NCI-H187 (cell line): ENCODE results near the gene SND1.

Source experiments
- DNase-seq, 2 experiments: peaks; one replicate each; lab custom pipeline; 2025; lab: John Stamatoyannopoulos, UW

The SND1 gene

GRCh38 chr7:128139406-128139805 is 487.4 kb downstream of the SND1 start:
- DNase-seq: no peak

- no peak for DNase-seq
Measured at GRCh38 chr7:128141683-128142195, 489.7 kb downstream of the SND1 start.
